GM18907 (cell line): Measurements from ENCODE around the gene ATR.
"Not testable (repeated sequence)": the region's sequence is repeated elsewhere in the genome, so short reads cannot be mapped to it uniquely, and the experiment has no call there.

Experiments used
- ATAC-seq: cut with Tn5 transposase; IDR thresholded peaks from one replicate; pipeline ENCODE4 v1.9.1; 2021; ENCODE audit warnings: mild to moderate bottlenecking, moderate library complexity; ENCODE audit not compliant: unreplicated experiment

Gene ATR

DNA sequence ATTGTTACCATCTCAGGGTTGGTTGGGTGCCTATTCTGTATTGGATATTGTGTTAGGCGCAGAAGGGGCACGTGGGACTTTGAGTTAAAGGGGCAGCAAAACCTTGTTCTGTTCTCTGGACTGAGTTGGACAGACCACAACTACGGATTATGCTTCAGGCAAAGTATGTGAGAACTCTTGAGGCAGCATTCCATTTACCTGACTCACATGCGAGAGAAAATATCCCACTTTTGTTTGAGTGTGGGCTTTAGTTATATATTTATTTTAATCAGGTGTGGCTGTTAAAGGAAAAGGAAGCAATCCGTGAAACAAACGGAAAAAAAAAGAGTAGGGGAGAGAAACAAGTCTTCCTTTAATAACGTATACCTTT, 17.0 kb upstream of the ATR start:
- ATAC-seq: no peak

DNA sequence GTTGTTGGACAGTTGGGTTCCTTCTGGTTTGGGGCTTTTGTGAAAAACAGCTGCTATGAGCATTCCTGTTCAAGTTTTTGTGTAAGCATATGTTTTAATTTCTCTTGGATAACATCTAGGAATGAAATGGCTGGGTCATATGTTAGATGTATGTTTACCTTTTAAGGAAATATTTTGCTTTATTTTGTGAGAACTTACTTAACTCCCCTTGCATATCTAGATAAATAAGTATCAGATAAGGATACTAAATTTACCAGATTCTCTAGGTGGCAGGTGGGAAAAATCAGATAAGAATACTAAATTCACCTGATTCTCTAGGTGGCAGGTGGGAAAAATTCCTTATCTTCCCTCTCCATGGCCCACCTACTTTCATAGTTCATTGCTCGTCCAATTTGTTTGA, 16.6 kb upstream of the ATR start:
- ATAC-seq: no peak

DNA sequence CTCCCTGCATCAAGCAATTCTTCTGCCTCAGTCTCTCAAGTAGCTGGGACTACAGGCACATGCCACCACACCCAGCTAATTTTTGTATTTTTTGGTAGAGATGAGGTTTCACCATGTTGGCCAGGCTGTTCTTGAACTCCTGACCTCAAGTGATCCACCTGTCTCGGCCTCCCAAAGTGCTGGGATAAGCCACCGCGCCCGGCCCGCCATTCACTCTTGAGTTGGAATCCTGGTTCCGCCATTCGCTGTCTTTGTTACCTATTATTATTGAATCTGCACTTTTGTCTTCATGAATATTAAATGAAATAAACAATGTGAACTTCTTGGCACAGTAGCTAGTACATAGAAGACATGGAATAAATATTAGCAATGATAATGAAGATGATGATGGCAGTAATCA, 13.7 kb upstream of the ATR start:
- ATAC-seq: not testable (repeated sequence)

- no peak for ATAC-seq
Observed at GRCh38 chr3:142588703-142589102, 10.2 kb upstream of the ATR start.

DNA sequence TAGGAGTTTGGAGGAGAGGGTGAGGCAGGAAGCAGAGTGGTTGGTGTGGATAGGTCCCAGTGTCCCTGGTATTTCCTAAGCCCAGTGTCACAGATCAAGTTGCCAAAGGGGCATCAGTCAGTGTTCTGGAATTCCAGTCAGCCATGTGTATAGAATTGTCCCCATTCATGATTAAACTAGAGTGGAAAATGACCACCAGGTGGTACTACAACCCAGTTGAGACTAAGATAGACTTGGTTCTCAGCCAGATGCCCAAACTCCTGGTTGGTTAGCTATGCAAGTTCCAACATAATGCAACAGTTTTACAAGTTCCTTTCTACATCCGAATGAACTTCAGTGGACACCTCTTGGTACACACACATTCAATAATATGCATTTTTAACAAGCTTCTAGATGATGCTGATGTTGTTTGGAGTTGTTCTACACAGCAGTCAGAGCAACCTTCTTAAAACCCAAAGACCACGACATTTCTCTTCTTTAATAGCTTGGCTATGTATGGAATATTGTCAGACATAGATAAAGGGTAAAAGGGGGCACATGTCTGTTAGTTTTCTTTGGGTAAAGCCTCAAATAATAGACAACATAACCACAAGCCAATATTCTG, 8.4 kb upstream of the ATR start:
- peak; percentile 81 for ATAC-seq

GRCh38 chr3:142581070-142581469, 2.5 kb upstream of the ATR start:
- ATAC-seq: not testable (repeated sequence)

- ATAC-seq: no peak
Observed at GRCh38 chr3:142580061-142580423, 1.5 kb upstream of the ATR start.

- no peak for ATAC-seq
Observed at GRCh38 chr3:142577696-142578328, 721 bp downstream of the ATR start.

- no peak for ATAC-seq
Observed at GRCh38 chr3:142576792-142577191, 1.7 kb downstream of the ATR start.

DNA sequence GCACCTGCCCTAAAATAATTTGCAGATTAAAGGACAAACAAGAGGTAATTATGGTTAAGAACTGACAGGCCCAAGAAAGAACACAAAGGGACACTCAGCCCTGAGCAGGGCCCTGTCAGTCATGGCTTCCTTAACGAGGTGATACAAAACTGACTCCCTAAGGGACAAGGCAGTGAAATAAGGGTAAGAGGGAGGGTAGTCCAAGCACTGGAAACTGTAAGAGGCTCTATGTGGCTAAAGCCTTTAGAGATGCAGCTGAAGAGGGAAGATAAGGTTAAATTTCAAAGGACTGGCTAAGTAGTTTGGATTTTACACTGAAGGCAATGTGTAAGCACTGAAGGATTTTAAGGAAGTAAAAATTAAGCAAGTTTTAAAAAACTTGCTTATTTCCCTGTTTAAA, 3.9 kb downstream of the ATR start:
- ATAC-seq: no peak

DNA sequence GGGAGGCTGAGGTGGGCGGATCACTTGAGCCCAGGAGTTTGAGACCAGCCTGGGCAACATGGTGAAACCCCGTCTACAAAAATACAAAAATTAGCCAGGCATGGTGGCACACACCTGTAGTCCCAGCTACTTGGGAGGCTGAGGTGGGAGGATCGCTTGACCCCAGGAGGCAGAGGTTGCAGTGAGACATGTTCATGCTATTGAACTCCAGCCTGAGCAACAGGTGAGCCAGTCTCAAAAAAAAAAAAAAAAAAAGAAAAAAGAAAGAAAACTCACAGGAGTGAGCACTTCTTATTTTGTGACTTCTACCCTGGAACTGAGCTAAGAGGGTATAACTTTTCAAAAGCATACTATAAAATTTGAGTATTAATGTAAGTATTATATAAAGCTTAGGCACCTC, 4.3 kb downstream of the ATR start:
- not testable (repeated sequence) for ATAC-seq

GRCh38 chr3:142569422-142569821, 9.1 kb downstream of the ATR start:
- ATAC-seq: not testable (repeated sequence)

DNA sequence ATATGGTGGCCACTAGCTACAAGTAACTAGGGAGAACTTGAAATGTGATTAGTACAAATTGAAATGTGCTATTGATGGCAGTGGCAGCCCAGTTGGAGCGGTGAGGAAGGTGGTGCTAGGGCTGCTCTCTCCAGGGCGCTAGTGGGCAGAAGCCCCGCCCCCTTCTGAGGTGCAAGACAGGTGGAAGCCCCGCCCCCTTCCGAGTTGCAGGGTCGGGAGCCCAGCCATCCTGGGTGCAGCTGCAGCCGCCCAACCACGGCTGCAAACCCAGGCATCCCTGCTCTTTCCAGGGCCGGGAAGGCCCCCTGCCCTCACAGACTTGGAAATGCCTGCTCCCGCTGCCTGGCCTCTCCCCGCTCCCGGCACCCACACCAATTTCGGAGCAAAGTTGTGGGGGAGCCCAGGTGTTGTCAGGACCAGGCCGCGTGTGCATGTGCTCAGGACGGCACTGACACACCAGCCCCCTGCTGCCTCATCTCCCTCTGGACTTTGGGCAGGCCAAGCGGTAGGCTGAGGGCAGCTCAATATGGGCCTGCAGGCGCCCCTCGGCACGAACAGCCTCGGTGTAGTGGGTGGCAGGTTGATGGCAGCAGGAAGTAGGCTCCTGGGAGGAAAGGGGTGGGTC, 10.0 kb downstream of the ATR start:
- no peak for ATAC-seq

DNA sequence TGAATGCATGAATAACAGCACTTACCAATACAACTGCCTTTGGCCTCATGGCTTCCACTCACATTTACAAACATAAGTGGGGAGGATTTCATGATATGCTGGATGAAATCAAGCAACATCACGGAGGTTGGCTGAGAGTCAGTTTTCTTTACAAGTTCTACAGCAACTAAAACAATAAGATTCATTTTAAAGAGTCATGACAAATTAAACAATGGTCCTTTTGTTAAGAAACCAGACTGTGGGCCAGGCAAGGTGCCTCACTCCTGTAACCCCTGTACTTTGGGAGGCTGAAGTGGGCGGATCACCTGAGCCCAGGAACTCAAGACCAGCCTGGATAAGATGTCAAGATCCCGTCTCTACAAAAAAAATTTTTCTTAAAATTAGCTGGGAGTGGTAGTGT, 12.4 kb downstream of the ATR start:
- no peak for ATAC-seq

GRCh38 chr3:142563496-142563997, 15.0 kb downstream of the ATR start:
- no peak for ATAC-seq

DNA sequence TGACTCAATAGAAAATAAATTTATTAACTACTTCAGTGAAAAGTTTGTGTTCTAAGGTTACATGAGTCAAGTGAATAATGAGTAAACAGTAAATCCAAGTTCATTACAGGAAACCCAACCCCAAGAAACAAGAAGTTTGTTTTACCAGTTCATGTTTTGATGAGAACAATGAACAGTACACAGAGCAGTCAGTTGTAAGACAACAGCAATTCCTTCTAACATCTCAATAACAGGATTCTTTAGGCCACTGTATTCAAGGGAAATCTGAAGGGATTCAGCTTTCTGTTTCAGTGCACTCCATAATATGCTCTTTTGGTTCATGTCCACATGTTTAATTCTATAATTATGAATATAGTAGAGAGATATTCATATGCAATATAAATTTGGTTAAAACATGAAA, 18.4 kb downstream of the ATR start:
- no peak for ATAC-seq

DNA sequence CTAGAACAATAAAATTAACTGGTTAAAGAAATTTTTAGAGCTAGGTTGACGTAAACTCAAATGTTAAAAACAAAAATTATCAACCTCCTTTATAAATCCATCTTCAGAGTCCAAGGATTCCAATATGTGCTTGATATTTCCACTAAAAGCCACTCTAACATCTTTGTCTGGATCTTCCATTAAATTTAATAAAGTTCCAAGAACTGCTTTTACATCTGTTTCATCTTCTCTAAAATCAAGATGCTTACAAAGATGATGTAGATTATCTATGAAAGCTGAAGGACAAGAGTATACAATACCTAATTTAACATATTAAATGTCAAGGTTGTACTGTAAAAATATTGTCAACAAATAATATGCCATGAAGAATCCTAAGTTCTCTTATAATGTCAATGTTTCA, 24.8 kb downstream of the ATR start:
- ATAC-seq: no peak

- not testable (repeated sequence) for ATAC-seq
Observed at GRCh38 chr3:142552579-142552978, 26.0 kb downstream of the ATR start.

DNA sequence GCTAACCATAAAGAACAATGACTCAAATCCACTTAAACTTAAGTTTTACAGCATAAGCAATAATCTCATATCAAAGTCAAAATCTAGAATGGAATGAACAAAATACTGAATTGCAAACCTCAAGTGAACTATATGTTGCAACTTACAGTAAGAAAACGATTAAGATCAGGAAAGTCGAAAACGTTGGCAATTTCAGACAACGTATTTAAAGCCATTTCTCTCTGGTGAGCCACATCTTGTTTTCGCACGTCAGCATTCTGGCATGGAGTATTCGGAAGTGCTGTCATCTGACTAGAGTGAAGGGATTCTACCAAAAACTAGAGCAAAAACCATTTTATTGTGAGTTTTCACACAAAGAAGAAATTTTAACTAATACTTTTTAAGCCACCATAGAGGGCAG, 28.5 kb downstream of the ATR start:
- ATAC-seq: no peak

- ATAC-seq: no peak
Observed at GRCh38 chr3:142543307-142543706, 35.2 kb downstream of the ATR start.

DNA sequence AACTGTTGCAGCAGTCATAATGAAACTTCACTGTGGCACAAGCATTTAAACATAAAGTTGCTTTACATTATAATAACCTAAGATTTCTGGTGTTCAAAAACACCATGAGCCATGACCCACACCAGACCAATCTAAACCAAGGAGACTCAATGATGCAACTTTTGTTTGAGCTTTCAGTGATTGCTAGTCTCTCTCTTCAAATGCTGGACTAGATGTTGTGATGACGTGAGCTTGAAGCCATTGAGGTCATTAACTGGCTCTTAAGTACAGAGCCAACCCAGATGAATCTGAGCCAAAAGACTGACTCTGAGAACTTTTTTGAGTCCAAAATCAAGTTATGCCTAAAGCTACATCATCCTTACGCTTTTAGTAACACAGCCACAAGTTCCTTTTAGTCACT, 36.5 kb downstream of the ATR start:
- ATAC-seq: no peak

DNA sequence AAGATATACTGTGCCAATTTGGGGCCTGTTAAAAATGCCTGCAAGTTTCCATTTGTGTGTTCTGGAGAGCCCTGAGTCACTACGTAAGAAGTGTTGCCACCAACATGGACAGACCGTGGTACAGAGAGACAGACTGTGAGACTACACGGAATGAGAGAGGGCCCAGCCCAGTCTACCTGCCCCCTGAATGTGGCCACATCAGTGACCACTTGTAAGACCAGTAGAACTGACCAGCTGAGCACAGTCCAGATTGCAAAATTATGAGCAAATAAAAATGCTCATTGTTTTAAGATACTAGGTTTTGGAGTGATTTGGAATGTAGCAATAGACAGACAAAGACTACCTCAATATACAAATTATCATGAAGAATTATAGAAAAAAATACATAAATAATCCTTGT, 42.0 kb downstream of the ATR start:
- no peak for ATAC-seq

DNA sequence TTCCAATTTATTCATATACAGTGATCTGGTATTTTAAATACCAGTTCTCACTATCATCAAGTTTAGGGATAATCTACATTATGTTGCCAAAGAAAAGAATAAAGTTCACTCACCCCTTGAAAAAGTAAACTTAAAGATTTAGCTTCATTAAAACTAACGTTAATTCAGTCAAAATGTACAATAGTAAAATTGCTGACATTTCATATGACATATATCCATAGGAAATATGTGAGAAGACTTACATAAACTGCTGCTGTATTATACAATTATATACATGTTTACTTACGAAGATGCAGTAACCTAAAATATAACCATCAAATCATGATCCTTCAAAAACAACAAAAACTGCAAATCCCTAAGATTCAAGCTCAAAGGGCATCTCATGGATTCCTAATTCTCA, 44.0 kb downstream of the ATR start:
- no peak for ATAC-seq
